Stimulated activated CD8-positive, alpha-beta memory T cell treated with anti-CD3 and anti-CD28 coated beads, Interleukin-15, amount 100 ng/mL, for 4 hours (primary cell): ENCODE measurements around the gene KIF6.
"Not testable (repeated sequence)": the region's sequence is repeated elsewhere in the genome, so short reads cannot be mapped to it uniquely, and the experiment has no call there.

Experiments used
- DNase-seq, 2 donors: peaks; one replicate each; pipeline ENCODE4 v3.0.0-alpha.2; 2020; ENCODE audit warnings: low read depth in 2 of 2

The KIF6 gene

GRCh38 chr6:39714802-39715201, 10.4 kb downstream of the KIF6 start:
- no peak for DNase-seq

GRCh38 chr6:39707962-39708683, 17.1 kb downstream of the KIF6 start:
- DNase-seq = no peak

DNA sequence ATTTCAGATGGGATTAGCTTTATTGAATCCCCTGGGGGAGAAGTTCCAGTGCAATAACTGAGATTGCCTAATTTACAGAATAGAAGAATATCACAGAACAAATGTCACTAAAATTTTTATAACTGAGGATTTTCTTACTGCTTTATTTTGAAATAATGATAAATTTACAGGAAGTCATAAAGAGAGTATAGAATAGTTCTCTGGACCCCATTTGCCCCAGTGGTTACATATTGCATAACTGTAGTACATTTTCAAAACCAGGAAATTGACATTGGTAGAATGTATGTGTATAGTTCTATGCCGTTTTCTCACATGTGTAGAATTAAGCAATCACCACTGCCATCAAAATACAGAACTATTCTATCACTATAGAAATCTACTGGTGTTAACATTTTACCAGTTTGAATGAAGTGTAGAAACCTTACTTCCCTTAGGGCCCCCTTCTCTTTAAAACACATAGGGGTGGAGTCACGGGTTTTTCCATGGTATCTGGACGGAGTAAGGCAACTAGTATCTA, 18.3 kb downstream of the KIF6 start:
- no peak for DNase-seq

DNA sequence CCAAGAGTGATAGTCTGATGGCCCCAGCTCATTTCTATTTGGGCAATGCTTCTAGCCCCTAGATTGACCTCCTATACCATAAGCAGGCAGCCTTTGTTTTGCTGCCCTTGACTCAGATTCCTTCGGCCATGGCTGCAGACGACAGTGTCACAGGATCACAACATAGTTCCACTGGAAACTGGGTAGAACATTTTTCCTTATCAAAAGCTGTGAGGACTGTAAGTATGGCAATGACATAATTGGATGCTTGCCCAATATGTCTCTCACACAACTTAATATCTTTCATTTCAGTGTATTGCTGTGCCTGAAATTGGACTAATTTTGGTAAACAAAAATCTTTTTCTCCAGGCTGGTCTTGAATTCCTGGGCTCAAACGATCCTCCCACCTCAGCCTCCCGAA, 22.9 kb downstream of the KIF6 start:
- no peak for DNase-seq

DNA sequence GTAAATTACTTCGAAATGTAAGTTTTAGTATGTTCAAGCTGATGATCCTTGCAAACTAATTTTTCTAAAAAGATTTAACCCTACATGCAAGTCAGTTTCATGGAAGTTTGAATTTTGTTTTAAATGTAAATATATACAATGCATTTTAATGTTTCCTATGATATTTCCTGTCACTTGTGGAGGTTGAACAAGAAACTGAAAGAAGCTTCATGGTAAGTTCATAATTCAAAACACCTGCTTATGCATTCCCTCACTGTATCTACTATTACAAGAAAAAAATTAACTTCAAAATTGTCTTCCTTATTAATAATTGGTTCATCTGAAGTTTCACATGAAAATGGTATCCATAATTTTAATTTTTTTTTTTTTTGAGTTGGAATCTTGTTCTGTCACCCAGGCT, 24.8 kb downstream of the KIF6 start:
- no peak for DNase-seq

GRCh38 chr6:39698789-39699188, 26.4 kb downstream of the KIF6 start:
- no peak for DNase-seq

DNA sequence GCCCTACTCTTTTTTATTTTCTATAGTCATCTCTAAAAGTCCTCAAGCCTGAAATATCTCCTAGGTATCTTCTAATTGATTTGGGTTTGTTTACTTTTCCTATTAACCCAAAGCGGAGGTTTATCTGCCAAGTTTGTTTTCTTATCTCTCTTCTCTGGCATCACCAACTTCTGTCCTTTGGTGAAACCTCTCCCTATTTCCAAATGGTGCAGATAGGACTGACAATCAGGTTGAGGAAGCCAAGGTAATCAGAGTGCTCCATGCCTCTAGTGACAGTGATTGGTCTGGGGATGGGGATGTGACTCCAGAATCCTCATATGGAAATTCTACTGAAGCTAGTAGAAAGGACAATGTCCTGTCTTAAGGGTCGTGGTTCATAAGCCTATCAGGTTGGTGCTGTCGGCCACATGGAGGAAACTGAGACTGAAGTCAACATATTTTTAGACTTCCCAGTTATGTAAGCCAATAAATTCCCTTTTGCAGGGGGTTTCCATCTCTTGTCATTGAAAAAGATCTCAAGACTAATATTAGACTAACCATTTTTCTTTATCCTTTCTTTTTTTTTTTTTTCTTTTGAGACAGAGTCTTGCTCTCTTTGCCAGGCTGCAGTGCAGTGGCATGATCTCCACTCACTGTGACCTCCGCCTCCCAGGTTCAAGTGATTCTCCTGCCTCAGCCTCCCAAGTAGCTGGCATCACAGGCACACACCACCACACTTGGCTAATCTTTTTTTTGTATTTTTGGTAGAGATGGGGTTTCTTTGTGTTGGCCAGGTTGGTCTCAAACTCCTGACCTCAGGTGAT, 28.0 kb downstream of the KIF6 start:
- DNase-seq = no peak

DNA sequence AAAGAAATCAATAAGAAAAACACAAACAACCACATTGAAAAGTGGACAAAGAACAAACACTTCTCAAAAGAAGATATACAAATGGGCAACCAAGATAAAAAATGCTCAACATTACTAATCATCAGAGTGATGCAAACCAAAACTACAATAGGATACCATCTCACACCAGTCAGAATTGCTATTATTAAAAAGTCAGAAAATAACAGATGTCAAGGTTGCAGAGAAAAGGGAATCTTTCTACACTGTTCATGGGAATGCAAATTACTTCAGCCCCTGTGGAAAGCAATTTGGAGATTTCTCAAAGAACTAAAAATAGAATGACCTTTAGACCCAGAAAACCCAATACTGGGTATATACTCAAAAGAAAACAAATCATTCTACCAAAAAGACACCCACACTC, 29.8 kb downstream of the KIF6 start:
- DNase-seq = no peak

DNA sequence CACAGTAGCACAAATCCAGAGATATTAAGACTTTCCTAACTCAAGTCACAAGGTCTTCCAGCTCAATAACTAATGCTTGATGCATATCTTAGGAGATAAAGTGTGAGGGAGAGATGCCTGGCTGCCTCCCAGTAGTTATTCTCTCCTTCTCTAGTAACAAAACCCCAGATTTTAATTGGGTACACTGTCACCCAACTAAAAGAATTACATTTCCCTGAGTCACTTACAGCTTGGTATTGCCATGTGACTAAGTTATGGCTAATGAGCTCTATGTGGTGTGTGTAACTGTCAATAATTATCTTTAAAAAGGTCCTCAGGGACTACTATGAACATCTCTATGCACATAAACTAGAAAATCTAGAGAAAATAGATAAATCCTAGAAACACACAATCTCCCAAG, 32.0 kb downstream of the KIF6 start:
- no peak for DNase-seq

DNA sequence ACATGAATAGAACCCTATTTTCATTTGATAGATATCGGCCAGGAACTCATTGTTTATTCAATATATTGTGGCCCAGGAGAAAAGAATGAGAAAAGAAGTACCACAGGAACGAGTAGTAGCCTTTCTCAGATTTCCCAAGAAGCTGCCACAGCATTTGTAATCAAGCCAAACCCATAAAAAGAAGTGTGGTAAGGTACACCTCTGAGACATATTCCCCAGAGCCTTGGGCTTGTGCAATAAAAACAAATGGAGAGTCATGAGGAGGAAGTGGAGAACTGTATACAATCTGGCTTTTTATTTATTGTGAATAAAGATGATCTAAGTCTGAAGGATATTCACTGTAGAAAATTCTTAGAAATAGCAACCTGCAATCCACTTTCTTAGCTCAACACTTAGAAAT, 36.7 kb downstream of the KIF6 start:
- no peak for DNase-seq

GRCh38 chr6:39686976-39687375, 38.2 kb downstream of the KIF6 start:
- DNase-seq = no peak

- no peak for DNase-seq
Observed at GRCh38 chr6:39685938-39686337, 39.3 kb downstream of the KIF6 start.

DNA sequence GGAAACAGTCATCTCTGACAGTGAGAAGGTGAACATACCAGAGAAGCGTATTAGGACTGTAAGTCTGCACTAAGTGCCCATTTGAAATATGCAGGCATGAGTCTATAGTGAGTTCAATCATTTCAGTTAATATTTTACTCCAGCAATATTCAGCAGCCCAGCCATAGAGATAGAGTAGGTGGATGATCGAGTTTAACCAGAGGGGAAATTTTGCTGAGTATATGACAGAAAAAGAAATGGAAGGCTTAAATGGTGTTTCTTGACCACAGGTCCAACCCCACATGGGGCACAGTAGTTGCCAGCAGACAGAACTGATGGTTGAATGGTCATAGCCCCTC, 39.8 kb downstream of the KIF6 start:
- DNase-seq = no peak

GRCh38 chr6:39684790-39685488, 40.3 kb downstream of the KIF6 start:
- no peak for DNase-seq

GRCh38 chr6:39681674-39682121, 43.5 kb downstream of the KIF6 start:
- no peak for DNase-seq

DNA sequence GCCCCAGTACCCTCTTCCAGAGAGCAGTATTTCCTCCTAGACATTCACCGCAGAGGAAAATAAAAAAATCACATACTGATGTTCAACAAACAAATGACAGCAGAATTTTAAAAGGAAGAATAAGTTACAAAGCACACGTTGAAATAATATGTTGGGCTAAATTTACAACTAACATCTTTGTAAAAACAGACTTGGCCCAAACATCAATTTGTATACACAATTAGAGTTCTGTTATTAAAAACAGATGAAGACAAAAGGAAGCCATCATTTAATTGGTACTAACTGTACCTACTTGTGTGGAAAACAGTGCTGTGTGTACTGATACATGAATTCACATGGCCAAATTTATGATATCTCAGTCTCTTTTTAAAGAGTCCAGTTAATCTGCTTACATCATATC, 46.3 kb downstream of the KIF6 start:
- DNase-seq = no peak

DNA sequence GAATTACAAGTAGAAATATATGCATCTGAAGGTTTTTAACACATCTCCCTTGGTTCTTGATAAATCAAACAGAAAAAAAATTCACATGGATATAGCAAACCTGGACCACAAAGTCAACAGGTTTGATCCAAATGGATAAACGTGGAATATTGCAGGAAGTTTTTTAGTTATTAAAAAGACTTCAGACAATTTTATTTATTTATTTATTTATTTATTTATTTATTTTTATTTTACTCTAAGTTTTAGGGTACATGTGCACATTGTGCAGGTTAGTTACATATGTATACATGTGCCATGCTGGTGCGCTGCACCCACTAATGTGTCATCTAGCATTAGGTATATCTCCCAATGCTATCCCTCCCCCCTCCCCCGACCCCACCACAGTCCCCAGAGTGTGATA, 47.9 kb downstream of the KIF6 start:
- DNase-seq = not testable (repeated sequence)

DNA sequence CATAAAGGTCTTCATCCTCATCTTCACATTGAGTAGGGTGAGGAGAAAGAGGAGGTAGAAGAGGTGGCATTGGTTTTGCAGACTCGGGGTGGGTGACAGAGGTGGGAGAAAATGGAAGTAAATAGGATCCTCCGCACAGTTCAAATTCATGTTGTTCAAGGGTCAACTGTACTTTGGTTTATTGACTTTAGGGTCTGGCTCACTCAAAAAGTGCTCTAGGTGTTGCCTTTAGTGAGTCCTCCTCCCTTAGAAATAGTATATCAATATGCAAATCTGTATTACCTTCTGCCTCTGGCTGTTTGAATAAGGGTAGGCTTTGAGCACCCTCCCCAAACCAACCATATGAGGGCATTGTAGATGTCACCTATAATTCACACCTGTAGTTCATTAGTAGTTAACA, 54.7 kb downstream of the KIF6 start:
- DNase-seq = no peak

GRCh38 chr6:39669973-39670342, 55.2 kb downstream of the KIF6 start:
- DNase-seq = no peak

DNA sequence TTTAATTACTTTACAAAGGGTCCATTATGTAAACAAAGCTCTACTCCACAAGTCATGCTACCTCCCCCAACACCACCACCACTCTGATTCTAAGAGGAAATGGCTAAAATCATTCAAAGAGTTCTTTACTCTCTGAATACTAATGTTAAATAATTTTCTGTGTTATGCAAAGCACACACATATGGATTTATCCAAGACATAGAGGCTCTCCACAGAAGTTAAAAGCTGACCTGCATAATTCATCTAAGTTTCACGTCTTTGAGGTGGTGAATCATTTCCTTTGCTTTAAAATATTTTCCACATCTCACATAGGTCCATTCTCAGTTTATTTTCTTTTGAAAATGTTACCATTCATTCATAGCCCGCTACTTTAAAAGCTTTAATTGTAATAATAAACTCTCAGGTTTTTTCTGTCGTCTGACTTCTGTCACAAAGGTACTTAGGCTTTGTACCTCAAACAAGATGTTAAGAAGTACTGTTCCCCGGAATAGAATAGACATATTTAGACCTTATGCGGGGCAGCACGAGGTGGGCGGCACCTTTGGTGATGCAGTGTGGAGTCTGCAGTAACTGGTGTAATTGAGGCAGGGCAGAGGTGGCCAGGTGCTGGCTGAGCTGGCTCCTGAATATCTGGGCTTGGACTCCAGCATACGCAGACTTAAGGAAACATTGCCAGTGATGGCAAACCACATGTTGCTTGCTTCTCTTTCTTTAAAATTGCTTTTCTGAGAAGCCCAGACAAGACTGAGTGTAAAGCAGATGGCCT, 55.8 kb downstream of the KIF6 start:
- no peak for DNase-seq

GRCh38 chr6:39666706-39667489, 58.3 kb downstream of the KIF6 start:
- no peak for DNase-seq
